GM23338 (cell line): Measurements from ENCODE around the gene F2RL3.

ENCODE experiments used
- CREB1 ChIP-seq: fragments of 250-450 bp; sonication (Bioruptor Pico); IDR thresholded peaks from 2 replicates; pipeline ENCODE4 v1.5.0; 2020; ENCODE audit warnings: low read depth, mild to moderate bottlenecking, moderate library complexity
- CTCF ChIP-seq, 2 experiments: fragments of 200-600 bp in 1 of 2; sonication (generic) in 1 of 2; conservative IDR thresholded peaks; 2 replicates each; pipeline versions ENCODE4 v1.5.1 to v1.6.1; 2016 to 2017; ENCODE audit warnings: antibody characterized with exemption in 2 of 2, low read depth in 2 of 2, mild to moderate bottlenecking in 2 of 2, moderate library complexity in 1 of 2
- ETS1 ChIP-seq: IDR thresholded peaks from 2 replicates; pipeline ENCODE4 v1.6.1; 2016; ENCODE audit warnings: antibody characterized with exemption
- EZH2 ChIP-seq: fragments of 200-600 bp; sonication (generic); IDR thresholded peaks from one replicate; pipeline ENCODE4 v1.8.0; 2017; ENCODE audit warnings: antibody characterized with exemption, mild to moderate bottlenecking, low read depth; ENCODE audit not compliant: unreplicated experiment
- EZH2phosphoT487 ChIP-seq: fragments of 200-600 bp; sonication (generic); IDR thresholded peaks from one replicate; pipeline ENCODE4 v1.8.1; 2018; ENCODE audit warnings: antibody characterized with exemption; ENCODE audit not compliant: unreplicated experiment
- JUNB ChIP-seq: IDR thresholded peaks from one replicate; pipeline ENCODE4 v1.6.1; 2016; ENCODE audit warnings: antibody characterized with exemption; ENCODE audit not compliant: unreplicated experiment
- NANOG ChIP-seq: IDR thresholded peaks from 2 replicates; pipeline ENCODE4 v1.6.1; 2016; ENCODE audit warnings: antibody characterized with exemption, borderline replicate concordance
- POLR2AphosphoS5 ChIP-seq: IDR thresholded peaks from 2 replicates; pipeline ENCODE4 v1.6.1; 2016; ENCODE audit warnings: antibody characterized with exemption, low read depth
- REST ChIP-seq: IDR thresholded peaks from one replicate; pipeline ENCODE4 v1.6.1; 2018; ENCODE audit warnings: antibody characterized with exemption; ENCODE audit not compliant: unreplicated experiment
- STAT1 ChIP-seq: IDR thresholded peaks from one replicate; pipeline ENCODE4 v1.6.1; 2016; ENCODE audit warnings: antibody characterized with exemption; ENCODE audit not compliant: unreplicated experiment
- ZNF114 ChIP-seq: fragments of 250-450 bp; sonication (Bioruptor Pico); IDR thresholded peaks from 2 replicates; pipeline ENCODE4 v1.5.0; 2020; ENCODE audit warnings: mild to moderate bottlenecking, moderate library complexity
- ZNF331 ChIP-seq: fragments of 250-450 bp; sonication (Bioruptor Pico); IDR thresholded peaks from 2 replicates; pipeline ENCODE4 v1.5.0; 2020; ENCODE audit warnings: low read depth, mild to moderate bottlenecking, moderate library complexity

GRCh38 chr19:16889366-16889882, 625 bp downstream of the F2RL3 start:
- TF ChIP-seq CTCF (conservative IDR thresholded peaks at IDR 0.05; ENCODE audit: low read depth in 2 of 2) (no peak), EZH2 (no peak), EZH2phosphoT487 (no peak), POLR2AphosphoS5 (no peak), REST (no peak), CREB1 (CRISPR knock-in tag) (no peak), ZNF114 (CRISPR knock-in tag) (no peak), JUNB (no peak), STAT1 (no peak), ETS1 (no peak), NANOG (no peak), ZNF331 (CRISPR knock-in tag) (no peak)
